Psoas muscle (tissue), 8 donors: ENCODE measurements around the gene MYH7. TPM values are rescaled to one million over a fixed set of nuclear protein-coding genes. Genes with fewer than 3 reads are reported as not detected.

Source experiments
- ATAC-seq, 4 donors: fragments of 200-7000 bp; cut with Tn5 transposase; one replicate each; pipeline ENCODE4 v1.9.1; 2020; ENCODE audit warnings: moderate library complexity in 3 of 4, mild to moderate bottlenecking in 2 of 4
- DNase-seq, 2 donors: peaks; one replicate each; pipeline ENCODE4 v3.0.0-alpha.2; 2020
- H3K27ac ChIP-seq: fragments of 200-600 bp; one replicate; pipeline ENCODE4 v1.8.0; 2022
- H3K27me3 ChIP-seq, 3 donors: fragments of 200-600 bp in 1 of 3; one replicate each; pipeline versions ENCODE4 v1.6.1 to v1.8.0; 2013 to 2022; ENCODE audit warnings: low read length in 2 of 3, mild to moderate bottlenecking in 2 of 3, moderate library complexity in 1 of 3; ENCODE audit not compliant: insufficient read depth in 3 of 3
- H3K36me3 ChIP-seq, 2 donors: fragments of 200-600 bp in 1 of 2; one replicate each; pipeline versions ENCODE4 v1.6.1 to v1.8.0; 2013 to 2022; ENCODE audit warnings: low read depth in 1 of 2, mild to moderate bottlenecking in 1 of 2, moderate library complexity in 1 of 2; ENCODE audit not compliant: insufficient read depth in 1 of 2
- H3K4me1 ChIP-seq: fragments of 200-600 bp; one replicate; pipeline ENCODE4 v1.8.0; 2022
- H3K4me3 ChIP-seq: fragments of 200-600 bp; one replicate; pipeline ENCODE4 v1.8.0; 2022; ENCODE audit warnings: mild to moderate bottlenecking
- H3K9me3 ChIP-seq: fragments of 200-600 bp; one replicate; pipeline ENCODE4 v1.8.0; 2022
- WGBS, 3 donors: extraction: QIAGEN DNeasy Blood & Tissue Kit; methylation state at CpG; one replicate each; pipeline versions ENCODE4 v1.1.6 to v1.1.7; 2013; 5-methylcytosine and 5-hydroxymethylcytosine counted together
- intact Hi-C, 2 donors: fragments of 100-400 bp; cut with DNase I; formaldehyde crosslinking; loops; one replicate each; pipeline versions ENCODE4 v1.11.0 to v1.14.2; 2022
- polyA plus RNA-seq, 3 donors: library from polyadenylated mRNA; stranded (reverse); fragments of 200-250 nt; gene quantifications; one replicate each; pipeline ENCODE4 v1.2.3, GENCODE V29; 2013
- total RNA-seq, 4 donors: library from RNA; stranded (reverse); fragmentation: NEBNext Ultra II Directional in 2 of 4; extraction: Animal tissue kit (Norgen Biotek cat#: 25700) in 2 of 4; gene quantifications; one replicate each; pipeline versions ENCODE4 v1.2.1 to v1.2.4, GENCODE V29; 2021 to 2023
- TF ChIP-seq, protein P1 (sequence below): fragments of 200-600 bp; IDR thresholded peaks from one replicate; pipeline ENCODE4 v1.8.0; 2022; ENCODE audit warnings: antibody characterized with exemption
- donor health status: healthy with polysubstance abuse.
- donor health status: DM: no; HTN: no; CAD: no; lungs with moderate emphysema.
- donor health status: Bipolar disorder and iron deficiency.
- donor health status: healthy.
- donor health status: DM: yes; HTN: yes; CAD: no.
- donor health status: DM: no; HTN: no; CAD: no.
- donor health status: DM: no; HTN: no; CAD: no.
- donor health status: DM: yes; HTN: yes; CAD: no.

MYH7 gene
- total and polyA plus RNA-seq, 7 donors = 1,035 to 15,830 (median 4,588) TPM

DNA sequence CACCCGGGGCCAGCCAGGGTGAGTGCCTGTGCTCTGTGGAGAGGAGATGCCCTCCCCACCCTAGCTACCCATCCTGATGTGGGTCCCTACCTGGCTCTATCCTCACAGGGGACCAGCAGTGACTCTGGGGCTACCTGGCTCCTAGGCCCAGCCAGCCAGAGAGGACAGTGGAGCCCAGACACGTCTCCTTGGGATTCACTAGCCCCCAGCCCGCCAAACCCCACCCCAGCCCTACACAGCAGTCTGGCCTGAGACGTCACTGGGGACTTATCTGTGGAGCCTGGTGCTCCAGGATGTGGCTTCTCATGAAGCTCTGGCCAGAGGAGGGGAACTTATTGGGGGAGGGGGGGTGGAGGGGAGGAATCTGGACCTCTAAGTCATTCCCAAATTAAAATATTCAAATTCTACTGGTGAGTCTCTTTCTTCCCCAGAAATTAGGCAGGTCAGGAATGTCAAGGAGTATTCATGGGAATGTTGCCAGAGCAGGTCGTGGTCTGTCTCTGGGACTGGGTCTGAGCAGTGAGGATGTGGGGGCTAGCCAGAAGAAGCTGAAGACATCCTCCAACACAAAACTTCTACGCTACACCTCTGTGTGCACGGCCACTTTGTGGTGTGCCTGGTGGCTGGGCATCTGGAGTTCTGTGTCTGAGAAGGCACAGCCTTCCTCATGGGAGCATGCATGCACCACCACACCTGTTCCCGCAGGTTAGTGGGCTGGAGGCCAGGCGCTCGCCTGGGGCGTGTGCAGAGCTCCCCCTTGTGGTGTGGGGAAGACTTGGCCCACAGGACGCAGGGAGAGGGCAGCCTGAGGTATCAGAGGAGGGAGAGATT lies 55.9 kb downstream of the MYH7 start:
- intact Hi-C loops = loop anchor here (2.0 to 5.0 kb wide), 3 partner anchors 52 to 115 kb away; no protein-coding TSS in a partner anchor
- peaks cover 0 to 34% of the 10 kb centered on the region in 2 donors for H3K36me3 ChIP-seq

DNA sequence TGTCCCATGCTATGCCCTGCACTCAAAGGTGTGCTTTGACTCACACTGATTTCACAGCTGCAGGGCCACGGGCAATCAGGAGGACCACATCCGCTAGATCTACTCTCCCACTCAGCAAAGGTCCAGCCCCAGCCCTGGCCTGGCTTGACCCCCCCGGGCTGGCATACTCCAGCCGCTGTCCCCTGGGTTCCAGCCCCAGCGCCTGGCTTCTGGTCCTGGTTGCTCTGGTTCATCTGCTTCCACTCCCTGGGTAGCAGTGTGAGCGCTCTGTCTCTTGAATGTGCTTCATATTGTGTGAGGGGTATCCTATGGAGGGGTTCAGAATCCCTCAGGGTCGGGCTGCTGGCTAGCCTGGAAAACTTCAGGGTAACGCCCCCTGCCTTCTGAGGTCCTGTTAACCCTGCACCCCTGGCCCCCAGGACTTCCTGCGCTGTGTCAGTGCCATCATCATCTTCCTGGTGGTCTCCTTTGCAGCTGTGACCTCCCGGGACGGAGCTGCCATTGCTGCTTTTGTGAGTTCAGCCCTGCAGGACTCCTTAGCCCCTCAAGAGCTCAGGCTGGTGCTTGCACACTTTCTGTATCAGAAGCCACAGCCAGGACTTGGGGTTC lies 56.7 kb downstream of the MYH7 start:
- H3K4me3 ChIP-seq = no peak overlapping the region
- no peak for DNase-seq
- intact Hi-C loops = loop anchor here in 1 of 2 donors (2.0 to 5.0 kb wide), 2 partner anchors 51 to 114 kb away; no protein-coding TSS in a partner anchor
- H3K27ac ChIP-seq = no peak overlapping the region
- peaks cover 0 to 30% of the 10 kb centered on the region in 2 donors for H3K36me3 ChIP-seq
- peaks cover 0 to 5% (median 0%) of the 10 kb centered on the region in 3 donors for H3K27me3 ChIP-seq
- no peaks in the 10 kb centered on the region for H3K4me1 ChIP-seq
- H3K9me3 ChIP-seq = no peaks in the 10 kb centered on the region
- 66 to 74% (median 72%) methylated on average over 11 of the region's 11 CpGs for WGBS, 3 donors
- ATAC-seq = peak in 3 of 4 donors; percentile 4 to 16 (median 4)
- TF ChIP-seq, protein P1, sequence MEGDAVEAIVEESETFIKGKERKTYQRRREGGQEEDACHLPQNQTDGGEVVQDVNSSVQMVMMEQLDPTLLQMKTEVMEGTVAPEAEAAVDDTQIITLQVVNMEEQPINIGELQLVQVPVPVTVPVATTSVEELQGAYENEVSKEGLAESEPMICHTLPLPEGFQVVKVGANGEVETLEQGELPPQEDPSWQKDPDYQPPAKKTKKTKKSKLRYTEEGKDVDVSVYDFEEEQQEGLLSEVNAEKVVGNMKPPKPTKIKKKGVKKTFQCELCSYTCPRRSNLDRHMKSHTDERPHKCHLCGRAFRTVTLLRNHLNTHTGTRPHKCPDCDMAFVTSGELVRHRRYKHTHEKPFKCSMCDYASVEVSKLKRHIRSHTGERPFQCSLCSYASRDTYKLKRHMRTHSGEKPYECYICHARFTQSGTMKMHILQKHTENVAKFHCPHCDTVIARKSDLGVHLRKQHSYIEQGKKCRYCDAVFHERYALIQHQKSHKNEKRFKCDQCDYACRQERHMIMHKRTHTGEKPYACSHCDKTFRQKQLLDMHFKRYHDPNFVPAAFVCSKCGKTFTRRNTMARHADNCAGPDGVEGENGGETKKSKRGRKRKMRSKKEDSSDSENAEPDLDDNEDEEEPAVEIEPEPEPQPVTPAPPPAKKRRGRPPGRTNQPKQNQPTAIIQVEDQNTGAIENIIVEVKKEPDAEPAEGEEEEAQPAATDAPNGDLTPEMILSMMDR = no peak

More for the DNA sequence above, 55.9 kb downstream of the MYH7 start:
- Histone ChIP-seq H3K27ac (no peak overlapping the region), H3K9me3 (no peaks in the 10 kb centered on the region), H3K27me3 (peaks cover 0 to 5% (median 0%) of the 10 kb centered on the region in 3 donors), H3K4me1 (no peaks in the 10 kb centered on the region), H3K4me3 (no peak overlapping the region)
- TF ChIP-seq, protein P1 = peak; percentile 87
- DNase-seq (peak; percentile 58 to 80), ATAC-seq (peak; percentile 34 to 70 (median 55))
- 37 to 40% (median 39%) methylated on average over 12 of the region's 12 CpGs for WGBS, 3 donors

DNA sequence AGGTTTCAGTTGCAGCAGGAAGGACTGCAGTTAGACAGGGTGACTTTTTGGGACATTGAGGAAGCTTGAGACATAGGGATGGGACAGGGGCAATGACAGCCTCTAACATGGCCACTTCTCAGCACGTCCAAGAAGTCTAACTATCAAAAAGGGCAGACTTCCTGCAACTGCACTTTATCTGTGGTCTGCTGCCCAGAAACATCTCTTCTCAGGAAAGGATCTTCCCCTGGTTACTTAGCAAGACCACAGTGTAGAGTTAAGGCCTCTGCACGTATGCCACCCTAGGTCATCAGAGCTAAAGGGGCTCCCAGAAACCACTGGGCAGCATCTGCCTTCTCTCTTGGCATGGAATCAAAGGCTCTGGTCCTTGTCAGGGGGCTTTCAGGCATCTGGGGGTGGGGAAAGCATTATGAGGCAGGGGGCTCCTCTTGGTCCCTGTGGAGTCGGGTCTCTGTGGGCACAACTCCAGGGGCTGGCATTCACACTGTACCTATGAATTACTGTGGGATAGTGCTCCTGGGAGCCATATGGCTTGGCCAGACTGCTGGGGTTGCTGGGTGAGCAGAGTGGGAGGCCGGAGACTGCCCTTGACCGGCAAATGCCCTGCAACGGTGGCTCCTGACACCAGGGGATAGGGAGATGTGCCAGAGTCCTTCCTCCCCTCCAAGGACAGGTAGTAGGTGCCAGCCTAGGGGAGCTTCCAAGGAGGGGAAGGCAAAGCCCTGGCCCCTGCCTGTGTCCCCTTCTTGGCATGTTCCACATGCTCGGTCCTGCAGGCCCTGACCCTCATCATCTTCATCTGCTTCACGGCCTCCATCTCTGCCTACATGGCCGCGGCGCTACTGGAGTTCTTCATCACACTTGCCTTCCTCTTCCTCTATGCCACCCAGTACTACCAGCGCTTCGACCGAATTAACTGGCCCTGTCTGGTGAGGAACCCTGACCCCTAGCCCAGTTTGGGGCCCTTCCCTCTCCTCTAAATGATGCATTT lies 57.6 kb downstream of the MYH7 start:
- H3K4me1 ChIP-seq = no peaks in the 10 kb centered on the region
- DNase-seq (no peak), ATAC-seq (peak in 3 of 4 donors; percentile 10)
- WGBS, 3 donors = 73 to 80% (median 80%) methylated on average over 14 of the region's 14 CpGs
- intact Hi-C loops = loop anchor here in 1 of 2 donors (2.0 to 5.0 kb wide), 2 partner anchors 51 to 113 kb away; no protein-coding TSS in a partner anchor
- TF ChIP-seq, protein P1 = no peak
- no peak overlapping the region for H3K4me3 ChIP-seq
- H3K36me3 ChIP-seq = peaks cover 0 to 23% of the 10 kb centered on the region in 2 donors
- no peak overlapping the region for H3K27ac ChIP-seq
- peaks cover 0 to 5% (median 0%) of the 10 kb centered on the region in 3 donors for H3K27me3 ChIP-seq
- H3K9me3 ChIP-seq = no peaks in the 10 kb centered on the region

DNA sequence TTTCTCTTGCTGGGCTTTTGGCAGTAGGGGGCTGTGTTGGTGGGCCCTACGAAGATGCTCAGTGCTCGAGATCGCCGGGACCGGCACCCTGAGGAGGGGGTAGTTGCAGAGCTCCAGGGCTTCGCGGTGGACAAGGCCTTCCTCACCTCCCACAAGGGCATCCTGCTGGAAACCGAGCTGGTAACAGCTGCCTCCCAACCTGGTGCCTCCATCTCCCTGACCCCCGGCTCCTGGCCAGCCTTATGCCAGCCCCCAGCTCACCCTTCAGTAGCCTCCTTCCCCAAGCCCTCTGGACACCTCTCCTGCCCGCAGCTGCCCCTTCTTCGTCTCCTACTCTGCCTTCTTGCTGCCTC lies 58.3 kb downstream of the MYH7 start:
- peaks cover 0 to 5% (median 0%) of the 10 kb centered on the region in 3 donors for H3K27me3 ChIP-seq
- intact Hi-C loops = loop anchor here in 1 of 2 donors (5.0 kb wide), 1 partner anchor 50 kb away; no protein-coding TSS in a partner anchor
- ATAC-seq (peak in 3 of 4 donors; percentile 2 to 5 (median 2)), DNase-seq (no peak)
- WGBS, 3 donors = 38 to 51% (median 44%) methylated on average over 11 of the region's 11 CpGs
- H3K4me1 ChIP-seq = no peaks in the 10 kb centered on the region
- no peak overlapping the region for H3K4me3 ChIP-seq
- TF ChIP-seq, protein P1 = no peak
- no peak overlapping the region for H3K27ac ChIP-seq
- H3K36me3 ChIP-seq = peaks cover 0 to 16% of the 10 kb centered on the region in 2 donors
- H3K9me3 ChIP-seq = no peaks in the 10 kb centered on the region
